Measurements from ENCODE around the gene ITK. TPM values are rescaled to one million over a fixed set of nuclear protein-coding genes. Genes with fewer than 3 reads are reported as not detected.

Gene ITK
- total RNA-seq, 1 experiment from 2014 or later, result 0.10 TPM

DNA sequence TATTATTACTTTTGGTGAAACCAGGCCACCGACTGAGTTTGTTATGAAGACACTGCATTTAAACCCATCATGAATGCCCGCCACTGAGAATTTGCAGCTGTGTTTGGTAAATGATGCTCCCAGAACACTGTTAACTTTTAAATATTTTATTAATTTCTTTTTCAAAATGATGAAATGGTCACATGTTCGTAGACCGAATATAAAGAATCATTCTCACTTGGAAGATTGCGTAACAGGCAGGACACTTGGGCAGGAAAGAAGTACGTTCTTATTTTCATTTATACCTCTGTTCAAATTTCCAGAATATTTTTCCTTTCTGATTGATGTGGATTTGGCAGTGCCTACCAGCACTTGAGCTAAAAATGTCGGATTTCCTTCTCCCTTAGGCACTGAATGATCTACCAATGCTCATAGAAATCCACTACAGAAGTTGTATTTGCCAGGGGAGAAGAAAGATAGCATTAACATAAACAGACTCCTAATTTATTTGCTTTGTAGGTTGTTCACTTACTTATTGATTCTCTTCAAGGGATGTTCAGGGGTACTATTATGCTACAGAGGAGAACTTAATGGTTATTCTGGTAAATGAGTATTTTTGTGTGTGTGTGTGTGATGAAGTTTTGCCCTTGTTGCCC is 99.1 kb downstream of the ITK start:
- DNase-seq (ENCODE audit: low read depth), result no peak

DNA sequence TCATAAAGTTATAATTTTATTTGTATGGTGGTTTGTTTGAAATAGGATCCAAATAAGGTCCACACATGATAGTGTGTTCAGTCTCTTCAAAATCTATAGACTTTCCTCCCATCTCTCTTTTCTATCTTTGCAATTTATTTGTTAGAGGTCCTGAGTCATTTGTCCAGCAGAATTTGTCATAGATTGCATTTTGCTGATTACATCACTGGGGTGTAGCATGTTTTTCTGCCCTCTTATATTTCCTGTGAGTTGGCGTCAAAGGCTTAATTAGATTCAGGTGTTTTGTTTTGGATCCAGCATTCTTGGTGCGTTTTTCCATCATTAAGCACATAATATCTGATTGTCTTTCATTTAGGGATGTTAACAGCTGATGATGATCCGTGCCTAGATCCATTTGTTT is 100.3 kb downstream of the ITK start:
- no peak for DNase-seq (ENCODE audit: low read depth)

DNA sequence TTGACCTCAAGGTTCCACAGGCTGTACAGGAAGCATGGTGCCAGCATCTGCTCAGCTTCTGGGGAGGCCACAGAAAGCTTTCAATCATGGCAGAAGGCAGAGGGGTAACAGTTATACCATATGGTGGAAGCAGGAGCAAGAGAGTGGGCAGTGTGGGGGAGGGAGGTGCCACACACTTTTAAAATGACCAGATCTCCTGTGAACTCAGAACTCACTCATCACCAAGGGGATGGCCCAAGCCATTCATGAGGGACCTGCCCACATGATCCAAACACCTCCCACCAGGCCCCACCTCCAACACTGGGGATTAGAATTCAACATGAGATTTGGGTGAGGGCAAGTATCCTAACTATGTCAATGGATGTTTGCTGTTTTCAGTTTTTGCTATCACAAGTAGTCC is 101.5 kb downstream of the ITK start:
- no peak for DNase-seq (ENCODE audit: low read depth)

DNA sequence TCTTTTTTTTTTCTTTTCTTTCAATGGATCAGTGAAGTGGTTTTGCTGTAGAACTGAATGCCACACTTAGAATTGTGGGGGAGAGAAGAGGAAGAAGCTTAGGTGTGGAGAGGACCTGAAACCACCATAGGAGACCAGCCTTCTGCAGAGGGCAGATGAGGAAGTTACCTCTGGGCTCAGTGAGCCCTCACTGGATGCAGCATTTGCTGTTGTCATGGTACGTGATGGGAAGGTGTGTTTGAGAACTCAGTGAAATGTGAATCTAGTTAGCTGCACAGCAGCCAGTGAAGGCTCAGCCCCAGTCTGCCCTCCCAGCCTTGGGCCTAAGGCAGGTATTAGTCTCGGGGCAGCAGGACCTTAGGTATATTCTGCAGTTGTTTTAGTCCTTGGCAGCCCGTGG is 102.8 kb downstream of the ITK start:
- DNase-seq (ENCODE audit: low read depth), result no peak

DNA sequence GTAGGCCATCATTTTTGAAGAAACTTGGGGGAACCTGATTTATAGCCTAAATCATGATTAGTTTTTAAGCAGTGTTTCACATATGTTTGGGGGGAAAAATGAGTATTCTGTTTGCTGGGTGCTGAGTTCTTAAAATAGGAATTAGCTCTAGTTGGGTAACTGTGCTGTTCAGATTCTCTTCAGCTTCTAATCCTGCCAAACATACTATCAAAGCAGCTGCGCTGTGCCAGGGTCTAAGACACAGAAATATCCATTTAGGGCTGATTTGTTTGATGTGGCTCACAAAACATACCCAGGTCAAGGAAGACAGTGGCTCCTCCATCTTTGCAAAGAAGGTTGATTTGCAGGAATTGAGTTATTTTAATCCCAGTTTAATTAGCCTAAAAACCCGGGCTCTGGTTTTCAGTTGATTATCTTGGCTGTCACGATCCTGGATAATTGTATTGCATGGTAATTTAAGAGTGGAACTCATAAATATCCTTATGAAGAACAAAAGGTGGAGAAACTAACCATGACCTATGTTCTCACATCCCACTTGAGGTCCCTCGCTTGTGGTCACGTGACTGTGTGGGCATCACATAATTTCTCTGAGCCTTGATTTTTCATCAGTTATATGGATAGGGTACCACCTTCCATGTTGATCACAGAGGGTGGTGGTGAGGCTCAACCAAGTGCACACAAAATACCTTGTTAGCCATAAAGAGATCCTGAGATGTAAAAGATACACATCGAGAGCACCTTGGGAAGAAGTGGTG is 104.0 kb downstream of the ITK start:
- no peak for DNase-seq (ENCODE audit: low read depth)

DNA sequence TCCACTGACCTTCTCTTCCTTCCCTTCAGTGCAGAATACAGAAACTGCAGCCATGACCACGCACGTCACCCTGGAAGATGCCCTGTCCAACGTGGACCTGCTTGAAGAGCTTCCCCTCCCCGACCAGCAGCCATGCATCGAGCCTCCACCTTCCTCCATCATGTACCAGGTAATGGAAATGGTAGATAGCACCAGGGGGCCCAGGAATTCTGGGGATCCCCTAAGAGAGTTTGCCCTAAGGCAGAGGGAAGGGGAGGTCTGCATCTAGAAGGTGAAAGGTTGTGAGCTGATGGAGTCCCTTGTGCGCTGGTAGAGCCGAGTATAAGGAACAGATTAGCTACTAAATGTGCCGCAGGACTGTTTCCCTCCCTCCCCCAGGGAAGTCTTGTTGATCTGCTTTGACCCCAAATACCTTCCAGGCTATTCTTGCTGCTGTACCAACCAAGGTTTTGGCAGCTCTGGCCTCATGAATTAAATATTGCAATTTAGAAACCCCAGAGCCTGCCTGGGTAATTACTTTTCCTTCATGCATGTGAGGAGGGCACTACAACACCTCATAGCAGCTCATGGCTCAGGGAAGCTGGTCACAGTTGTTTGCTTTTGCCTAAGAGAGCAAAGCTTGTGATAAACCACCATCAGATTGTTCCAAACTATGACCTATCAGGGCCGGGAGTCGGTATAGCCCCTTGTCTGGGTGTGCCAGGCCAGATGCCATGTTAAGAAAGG is 104.8 kb downstream of the ITK start:
- DNase-seq (ENCODE audit: low read depth), result no peak

DNA sequence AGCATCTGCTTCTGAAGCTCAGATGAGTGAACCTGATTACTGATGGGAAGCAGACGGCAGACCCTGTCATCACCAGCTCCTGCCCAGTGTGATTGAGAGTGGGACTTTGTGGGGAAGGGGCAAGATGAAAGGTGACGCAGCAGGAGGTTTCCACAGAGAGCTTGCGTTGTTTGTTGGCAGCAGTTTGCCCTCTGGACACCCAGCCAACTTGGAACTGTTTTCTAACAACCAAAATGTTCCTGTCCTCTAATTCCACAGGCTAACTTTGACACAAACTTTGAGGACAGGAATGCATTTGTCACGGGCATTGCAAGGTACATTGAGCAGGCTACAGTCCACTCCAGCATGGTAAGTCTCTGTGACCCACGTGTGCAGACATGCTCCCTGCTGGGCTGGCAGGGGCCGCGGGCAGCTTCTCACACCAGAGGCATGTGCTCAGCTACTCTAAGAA is 106.1 kb downstream of the ITK start:
- no peak for DNase-seq (ENCODE audit: low read depth)

DNA sequence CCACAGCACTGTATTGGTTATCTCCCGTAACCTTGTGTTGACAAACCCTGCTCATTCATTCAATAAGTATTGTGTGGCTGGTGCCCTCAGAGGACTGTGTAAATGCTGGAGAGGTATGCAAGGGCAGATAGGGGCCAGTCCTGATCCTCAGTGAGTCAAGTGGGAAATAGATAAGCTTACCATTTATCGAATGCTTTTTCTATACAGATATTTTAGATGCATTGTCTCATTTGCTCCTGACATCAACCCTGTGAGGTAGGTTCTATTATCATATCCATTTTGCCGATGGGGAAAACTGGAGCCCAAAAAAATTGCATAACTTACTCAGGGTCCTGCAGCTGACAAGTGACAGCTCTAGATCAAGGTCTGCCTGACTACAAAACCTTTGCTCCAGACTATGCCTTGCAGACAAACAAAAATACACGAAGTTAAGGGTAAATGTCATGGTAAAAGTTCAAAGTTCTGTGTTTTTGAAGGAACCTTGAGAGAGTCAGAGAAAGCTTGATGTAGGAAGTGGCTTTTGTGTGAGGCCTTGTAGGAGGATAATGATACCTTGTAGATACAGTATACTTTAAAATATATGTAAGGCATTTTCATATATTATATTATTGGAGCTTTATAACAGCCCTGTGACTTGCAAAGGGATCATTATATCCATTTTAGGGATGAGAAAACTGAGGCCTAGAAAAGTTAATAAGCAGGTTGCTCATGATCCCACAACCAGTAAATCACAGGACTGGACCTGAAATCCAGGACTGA is 107.9 kb downstream of the ITK start:
- no peak for DNase-seq (ENCODE audit: low read depth)

DNA sequence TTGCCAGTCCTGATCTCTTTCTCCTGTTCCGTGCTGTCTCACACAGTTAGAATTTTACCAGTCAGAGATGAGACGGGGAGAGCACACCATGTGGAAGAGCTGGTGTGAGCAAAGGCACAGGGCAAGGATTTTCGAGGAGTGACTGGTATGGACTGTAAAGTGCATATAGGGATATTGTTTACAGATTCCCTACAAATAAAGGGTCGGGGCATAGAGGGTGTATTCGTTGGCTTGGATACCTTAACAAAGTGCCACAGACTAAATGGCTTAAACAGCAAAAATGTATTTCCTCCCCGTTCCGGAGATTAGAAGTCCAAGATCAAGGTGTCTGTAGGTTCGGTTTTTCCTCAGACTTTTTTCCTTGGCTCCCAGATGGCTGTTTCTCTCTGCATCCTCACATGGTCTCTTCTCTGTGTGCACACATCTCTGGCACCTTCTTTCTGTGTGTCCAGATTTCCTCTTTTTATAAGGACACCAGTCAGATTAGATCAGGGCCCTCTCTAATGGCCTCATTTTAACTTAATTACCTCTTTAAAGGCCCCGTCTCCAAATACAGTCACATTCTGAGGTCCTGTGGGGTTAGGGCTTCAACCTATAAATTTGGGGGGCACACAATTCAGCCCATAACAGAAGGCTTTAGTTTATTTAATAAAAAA is 108.7 kb downstream of the ITK start:
- no peak for DNase-seq (ENCODE audit: low read depth)

DNA sequence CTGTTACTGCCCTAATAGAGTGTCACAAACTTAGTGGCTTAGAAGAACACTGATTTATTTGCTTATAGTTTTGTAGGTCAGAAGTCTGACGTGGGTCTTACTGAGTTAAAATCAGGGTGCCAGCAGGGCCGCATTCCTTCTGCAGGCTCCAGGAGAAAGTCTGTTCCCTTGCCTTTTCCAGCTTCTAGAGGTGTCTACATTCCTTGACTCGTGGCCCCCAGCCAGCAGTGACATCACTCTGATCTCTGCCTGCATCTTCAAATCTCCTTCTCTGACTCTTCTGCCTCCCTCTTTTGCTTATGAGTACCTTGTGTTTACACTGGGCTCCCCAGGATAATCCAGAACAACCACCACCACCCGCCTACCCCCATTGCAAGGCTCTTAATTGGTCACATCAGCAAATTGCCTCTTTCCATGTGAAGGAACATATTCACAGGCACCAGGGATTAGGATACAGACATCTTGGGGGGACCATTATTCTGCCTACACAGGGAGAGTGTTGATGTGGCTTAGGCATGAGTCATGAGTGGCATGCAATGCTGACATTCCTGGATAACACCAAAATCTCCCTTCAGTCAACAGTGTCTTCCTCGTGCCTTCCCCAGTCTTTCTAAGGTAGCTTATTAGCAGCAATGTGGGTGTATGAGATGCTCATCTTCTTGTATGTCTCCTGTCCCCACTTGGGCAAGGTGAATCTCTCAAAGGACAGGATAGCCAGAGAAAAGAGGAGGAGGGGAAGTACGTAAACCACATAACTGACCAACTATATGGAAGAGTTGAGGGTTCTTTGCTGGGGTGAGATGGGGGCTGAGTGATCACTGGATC is 109.7 kb downstream of the ITK start:
- DNase-seq (ENCODE audit: low read depth), result peak; percentile 64

DNA sequence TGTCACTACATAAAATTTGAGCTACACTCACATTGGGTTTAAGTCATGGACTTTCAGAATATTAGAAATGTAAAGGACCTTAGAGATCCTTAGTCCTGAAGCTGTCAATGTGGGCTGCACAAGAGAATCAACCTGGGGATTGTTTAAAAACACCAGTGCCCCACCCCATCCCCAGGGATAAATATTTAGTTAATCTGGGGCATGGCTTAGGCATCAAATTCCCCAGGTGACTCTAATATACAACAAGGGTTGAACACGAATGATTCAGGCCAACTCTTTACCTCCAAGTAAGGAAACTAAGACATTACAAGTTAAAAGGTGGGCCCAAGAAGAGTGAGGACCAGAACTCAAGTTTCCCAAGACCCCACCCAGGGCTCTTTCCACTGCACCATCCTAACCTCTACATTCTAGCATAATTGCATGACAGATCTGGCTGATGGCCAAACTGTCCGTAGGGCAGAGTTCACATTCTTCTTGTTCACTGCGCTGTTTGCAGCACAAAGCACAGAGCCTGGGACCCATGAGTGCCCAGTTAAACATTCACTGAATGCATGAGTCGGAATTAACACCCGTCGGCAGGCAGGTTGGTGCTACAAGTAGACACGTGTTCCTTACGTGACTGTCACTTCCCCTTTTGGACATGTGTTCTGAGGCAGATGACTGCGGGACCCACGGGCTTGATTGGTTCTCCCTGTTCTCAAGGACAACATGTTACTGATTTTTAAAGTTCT is 110.5 kb downstream of the ITK start:
- DNase-seq (ENCODE audit: low read depth), result peak; percentile 23

DNA sequence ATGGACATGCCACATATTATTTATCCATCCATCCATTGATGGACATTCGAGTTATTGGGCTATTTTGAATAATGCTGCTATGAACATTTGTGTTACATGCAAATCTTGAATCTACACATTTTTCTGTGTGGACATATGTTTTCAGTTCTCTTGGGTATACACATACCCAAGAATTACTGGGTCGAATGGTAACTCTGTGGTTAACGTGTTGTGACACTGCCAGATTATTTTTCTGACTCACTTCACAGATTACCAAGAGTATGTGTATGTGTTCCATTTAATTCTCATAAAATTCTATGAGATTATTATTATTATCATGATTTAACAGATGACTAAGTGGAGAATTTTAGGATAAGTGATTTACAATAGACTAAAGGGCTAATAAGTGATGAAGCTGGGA is 112.0 kb downstream of the ITK start:
- peak; percentile 11 for DNase-seq (ENCODE audit: low read depth)

DNA sequence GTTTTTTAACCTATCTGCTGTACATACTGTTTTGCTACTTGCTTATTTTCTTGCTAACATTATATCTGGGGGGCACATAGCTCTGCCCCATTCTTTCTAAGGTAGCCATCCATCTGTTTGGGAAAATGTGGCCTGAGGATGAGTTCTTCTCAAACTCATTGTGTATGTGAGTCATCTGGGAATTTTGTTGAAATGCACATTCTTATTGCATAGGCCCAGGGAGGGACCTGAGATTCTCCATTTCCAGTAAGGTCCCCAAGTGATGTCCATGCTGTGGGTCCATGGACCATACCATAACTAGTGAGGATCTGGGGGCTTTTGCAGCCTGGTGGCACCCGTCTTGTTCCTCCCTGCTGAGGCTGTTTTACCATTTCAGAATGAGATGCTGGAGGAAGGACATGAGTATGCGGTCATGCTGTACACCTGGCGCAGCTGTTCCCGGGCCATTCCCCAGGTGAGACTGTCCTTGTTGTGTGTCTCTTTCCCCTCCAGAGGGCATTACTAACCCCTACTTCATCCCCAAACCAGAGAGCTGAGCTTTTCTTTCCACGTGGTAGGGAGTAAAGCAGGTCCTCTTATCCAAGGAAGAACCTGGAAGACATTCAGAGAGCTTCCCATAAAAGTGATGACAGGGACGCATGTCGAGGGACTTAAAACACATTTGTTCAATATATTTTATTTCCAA is 113.9 kb downstream of the ITK start:
- DNase-seq (ENCODE audit: low read depth), result no peak

DNA sequence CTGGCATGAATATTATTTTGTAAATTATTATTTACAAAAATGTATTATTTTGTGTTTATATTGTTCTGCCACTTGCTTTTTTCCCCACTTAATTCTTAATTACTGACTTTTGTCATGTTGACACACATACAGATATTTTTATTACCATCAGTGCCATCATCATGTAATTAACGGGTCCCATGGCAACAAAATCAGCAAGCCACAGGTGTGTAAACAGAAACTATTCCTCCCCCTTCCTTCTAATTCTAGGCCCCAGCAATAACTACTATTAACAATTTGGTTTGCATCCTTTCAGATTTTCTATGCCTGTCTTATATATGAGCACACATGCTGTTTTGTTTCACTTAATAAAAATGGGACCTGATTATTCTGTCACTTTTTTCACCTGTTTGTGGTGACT is 114.6 kb downstream of the ITK start:
- DNase-seq (ENCODE audit: low read depth), result no peak

DNA sequence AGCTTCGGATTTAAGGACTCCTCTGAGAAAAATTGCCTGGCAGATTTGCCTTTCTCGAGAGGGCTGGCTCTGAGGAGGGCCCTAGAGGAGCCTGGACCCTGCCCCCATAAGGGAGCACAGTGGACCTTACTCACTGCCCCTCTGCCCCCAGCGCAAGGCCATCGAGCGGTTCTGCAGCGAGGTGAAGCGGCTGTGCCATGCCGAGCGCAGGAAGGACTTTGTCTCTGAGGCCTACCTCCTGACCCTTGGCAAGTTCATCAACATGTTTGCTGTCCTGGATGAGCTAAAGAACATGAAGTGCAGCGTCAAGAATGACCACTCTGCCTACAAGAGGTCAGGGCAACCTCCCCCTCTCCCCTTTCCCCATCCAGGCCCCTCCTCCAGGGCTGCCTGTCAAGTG is 119.9 kb downstream of the ITK start:
- DNase-seq (ENCODE audit: low read depth), result no peak

DNA sequence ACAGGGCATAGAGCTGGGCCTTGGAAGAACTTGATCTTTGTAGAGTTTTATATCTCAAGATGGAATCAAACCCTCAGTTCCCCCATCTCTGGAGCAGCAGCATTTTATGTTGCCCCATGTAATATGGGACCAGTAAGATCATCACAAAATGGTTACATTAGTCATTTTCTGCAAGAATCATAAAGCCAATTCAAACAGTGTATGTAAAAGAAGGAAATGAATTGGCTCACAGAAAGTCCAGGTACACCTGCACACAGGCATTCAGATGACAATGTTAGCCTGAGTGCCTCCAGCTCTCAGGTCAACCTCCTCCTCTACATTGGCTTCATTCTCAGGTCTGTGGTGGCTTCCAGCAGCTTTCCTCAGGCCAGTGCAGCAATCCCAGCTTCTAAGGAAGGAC is 120.4 kb downstream of the ITK start:
- DNase-seq (ENCODE audit: low read depth), result no peak

DNA sequence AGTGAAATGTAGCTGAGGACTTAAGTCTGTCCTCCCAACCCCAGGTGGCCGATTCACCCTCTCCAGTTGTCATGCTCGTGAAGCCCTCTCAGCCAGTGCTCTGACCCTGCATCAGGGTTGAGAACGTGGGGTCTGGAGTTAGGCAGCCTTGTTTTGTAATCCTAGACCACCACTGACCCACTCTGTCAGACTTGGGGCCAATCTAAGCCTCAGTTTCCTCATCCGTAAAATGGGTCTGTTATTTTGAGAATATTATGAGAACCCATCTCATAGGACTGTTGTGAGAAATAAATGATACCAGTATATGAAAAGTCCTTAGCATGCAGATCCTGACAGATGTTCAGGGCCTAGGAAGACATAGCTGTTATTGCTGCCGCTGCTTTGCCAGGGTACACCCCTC is 122.4 kb downstream of the ITK start:
- no peak for DNase-seq (ENCODE audit: low read depth)

DNA sequence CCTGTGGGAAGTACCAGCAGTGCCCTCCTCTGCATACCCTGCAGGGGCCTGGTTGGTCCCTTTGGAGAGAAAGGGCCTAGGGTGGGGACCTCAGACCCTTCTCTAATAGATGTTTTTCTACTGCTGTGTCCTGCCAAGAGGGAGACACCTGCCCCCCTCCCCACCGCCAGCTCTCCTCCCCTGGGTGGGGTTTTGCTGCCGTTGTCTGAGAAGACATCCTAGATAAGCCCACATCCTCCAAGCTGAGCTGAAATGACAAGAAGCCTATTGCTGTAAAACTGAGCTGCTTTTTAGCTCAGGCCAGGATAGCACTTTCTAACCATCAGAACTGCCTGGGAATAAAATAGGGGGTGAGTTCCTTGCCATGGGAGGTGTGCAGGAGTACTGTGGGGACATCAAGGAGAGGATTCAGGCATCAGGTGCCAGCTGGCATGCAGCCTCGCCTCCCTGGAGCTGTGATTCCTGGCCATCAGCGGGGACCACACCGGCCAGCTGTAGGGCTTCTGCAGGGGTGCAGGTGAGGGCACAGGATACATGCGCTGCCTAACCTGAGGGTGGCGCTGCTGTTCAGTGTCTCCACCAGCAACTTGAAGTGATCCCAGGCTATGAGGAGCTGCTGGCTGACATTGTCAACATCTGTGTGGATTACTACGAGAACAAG is 123.2 kb downstream of the ITK start:
- no peak for DNase-seq (ENCODE audit: low read depth)
